H1 (cell line): ENCODE results near the gene RAB10. TPM values are rescaled to one million over a fixed set of nuclear protein-coding genes. Genes with fewer than 3 reads are reported as not detected.

Source experiments
- CTCF ChIA-PET: fragments of 300-600 bp; sonication (Branson Sonifier 250); formaldehyde crosslinking; loops from one replicate; lab custom pipeline; 2021; ENCODE audit not compliant: partially characterized antibody; lab: Charles Lee
- POLR2A ChIA-PET: fragments of 300-600 bp; sonication (Branson Sonifier 250); formaldehyde crosslinking; loops from one replicate; lab custom pipeline; 2021; ENCODE audit warnings: inconsistent platforms; ENCODE audit not compliant: partially characterized antibody; lab: Charles Lee
- DNase-seq, 2 experiments: peaks; one replicate each; pipeline versions ENCODE4 v3.0.0 to v3.0.0-alpha.2; 2010 to 2022; ENCODE audit warnings: low spot score in 2 of 2, low read depth in 1 of 2, mixed read lengths in 1 of 2
- FAIRE-seq: peaks from 2 replicates; lab custom pipeline; 2011; peaks lifted over from hg19 to GRCh38; lab: Jason Lieb, UNC
- H2AFZ ChIP-seq: 2 replicates; pipeline ENCODE4 v1.8.1; 2012; ENCODE audit warnings: low read length, inconsistent platforms
- H2AK5ac ChIP-seq: 2 replicates; pipeline ENCODE4 v1.6.1; 2013; ENCODE audit warnings: low read depth, low read length
- H2BK120ac ChIP-seq: replicated peaks from 2 replicates; pipeline ENCODE3; 2013; ENCODE audit warnings: low read depth, low read length, inconsistent platforms
- H2BK12ac ChIP-seq: 2 replicates; pipeline ENCODE4 v1.6.1; 2013; ENCODE audit warnings: low read depth, low read length
- H2BK15ac ChIP-seq: 2 replicates; pipeline ENCODE4 v1.6.1; 2013; ENCODE audit warnings: low read length
- H2BK20ac ChIP-seq: 2 replicates; pipeline ENCODE4 v1.6.1; 2013; ENCODE audit warnings: low read length
- H2BK5ac ChIP-seq: 2 replicates; pipeline ENCODE4 v1.6.1; 2013; ENCODE audit warnings: low read depth, low read length
- H3K14ac ChIP-seq: 2 replicates; pipeline ENCODE4 v1.6.1; 2013; ENCODE audit warnings: inconsistent platforms; ENCODE audit not compliant: insufficient read length
- H3K18ac ChIP-seq: 2 replicates; pipeline ENCODE4 v1.6.1; 2013; ENCODE audit warnings: low read length; ENCODE audit errors: extremely low read depth
- H3K23ac ChIP-seq: 2 replicates; pipeline ENCODE4 v1.6.1; 2013; ENCODE audit warnings: inconsistent platforms; ENCODE audit not compliant: insufficient read length
- H3K23me2 ChIP-seq: 2 replicates; pipeline ENCODE4 v1.6.1; 2013; ENCODE audit warnings: low read depth, low read length
- H3K27ac ChIP-seq: 2 replicates; pipeline ENCODE4 v1.6.1; 2011; ENCODE audit warnings: low read depth, low read length, inconsistent platforms
- H3K27me3 ChIP-seq, 4 experiments: replicated peaks in 1 of 4; 1 replicate in 1 of 4; 2 replicates in 3 of 4; pipeline versions ENCODE4 v1.6.1 to v1.8.1; 2011 to 2013; ENCODE audit warnings: low read length in 3 of 4, mild to moderate bottlenecking in 3 of 4, inconsistent platforms in 2 of 4, mixed read lengths in 2 of 4, moderate library complexity in 1 of 4; ENCODE audit not compliant: control insufficient read depth in 3 of 4, insufficient read depth in 3 of 4; ENCODE audit errors: extremely low read depth in 1 of 4
- H3K36me3 ChIP-seq, 4 experiments: 2 replicates each; pipeline versions ENCODE4 v1.6.1 to v1.8.1; 2011 to 2013; ENCODE audit warnings: mild to moderate bottlenecking in 4 of 4, low read length in 3 of 4, moderate library complexity in 2 of 4, control low read depth in 1 of 4, inconsistent platforms in 1 of 4; ENCODE audit not compliant: insufficient read depth in 4 of 4, control insufficient read depth in 2 of 4
- H3K4ac ChIP-seq: replicated peaks from 2 replicates; pipeline ENCODE3; 2013; ENCODE audit warnings: low read length, low read depth, mixed read lengths, inconsistent platforms; ENCODE audit not compliant: insufficient read length
- H3K4me1 ChIP-seq, 4 experiments: replicated peaks in 1 of 4; 1 replicate in 1 of 4; 2 replicates in 3 of 4; pipeline versions ENCODE4 v1.6.1 to v1.8.1; 2011 to 2013; ENCODE audit warnings: low read length in 3 of 4, inconsistent platforms in 2 of 4, mixed read lengths in 1 of 4; ENCODE audit not compliant: insufficient read depth in 4 of 4, control insufficient read depth in 3 of 4
- H3K4me2 ChIP-seq, 2 experiments: 2 replicates each; pipeline versions ENCODE4 v1.6.1 to v1.8.1; 2011 to 2013; ENCODE audit warnings: low read depth in 2 of 2, low read length in 2 of 2, control low read depth in 1 of 2, inconsistent platforms in 1 of 2, mild to moderate bottlenecking in 1 of 2; ENCODE audit not compliant: insufficient read depth in 1 of 2
- H3K4me3 ChIP-seq, 4 experiments: fragments of 200-600, 300-600 bp in 1 of 4; sonication (generic), shearing (Covaris generic), sonication (Bioruptor Twin) in 1 of 4; 2 replicates each; pipeline versions ENCODE4 v1.5.1 to v1.8.1; 2011 to 2016; ENCODE audit warnings: low read length in 4 of 4, low read depth in 3 of 4, control low read depth in 2 of 4, inconsistent platforms in 2 of 4, mild to moderate bottlenecking in 2 of 4, mixed read lengths in 1 of 4, moderate library complexity in 1 of 4; ENCODE audit not compliant: insufficient read depth in 2 of 4; ENCODE audit errors: extremely low read depth in 1 of 4
- H3K56ac ChIP-seq: replicated peaks from 2 replicates; pipeline ENCODE3; 2013; ENCODE audit warnings: low read depth, mild to moderate bottlenecking, mixed read lengths, low read length, inconsistent platforms; ENCODE audit not compliant: insufficient read length
- H3K79me1 ChIP-seq: 2 replicates; pipeline ENCODE4 v1.6.1; 2013; ENCODE audit warnings: low read depth, low read length, control low read depth
- H3K79me2 ChIP-seq, 2 experiments: 2 replicates each; pipeline versions ENCODE4 v1.6.1 to v1.8.1; 2012 to 2013; ENCODE audit warnings: low read length in 2 of 2, mild to moderate bottlenecking in 2 of 2, inconsistent platforms in 1 of 2; ENCODE audit not compliant: insufficient read depth in 2 of 2, control insufficient read depth in 1 of 2
- H3K9ac ChIP-seq, 4 experiments: replicated peaks in 1 of 4; 1 replicate in 1 of 4; 2 replicates in 3 of 4; pipeline versions ENCODE4 v1.6.1 to v1.8.1; 2011 to 2013; ENCODE audit warnings: low read depth in 3 of 4, low read length in 3 of 4, control low read depth in 2 of 4, mild to moderate bottlenecking in 2 of 4, moderate library complexity in 2 of 4, inconsistent platforms in 1 of 4; ENCODE audit errors: extremely low read depth in 1 of 4
- H3K9me3 ChIP-seq, 2 experiments: 2 replicates each; pipeline versions ENCODE4 v1.6.1 to v1.8.1; 2012 to 2013; ENCODE audit warnings: mild to moderate bottlenecking in 2 of 2, moderate library complexity in 2 of 2, control low read depth in 1 of 2, inconsistent platforms in 1 of 2, low read depth in 1 of 2, low read length in 1 of 2, mixed read lengths in 1 of 2; ENCODE audit not compliant: insufficient read depth in 2 of 2
- H4K20me1 ChIP-seq, 2 experiments: replicated peaks in 1 of 2; 2 replicates each; pipeline versions ENCODE3 to v1.8.1; 2011 to 2013; ENCODE audit warnings: inconsistent platforms in 2 of 2, low read length in 2 of 2, mild to moderate bottlenecking in 1 of 2; ENCODE audit not compliant: insufficient read depth in 2 of 2, control insufficient read depth in 1 of 2
- H4K5ac ChIP-seq: 2 replicates; pipeline ENCODE4 v1.6.1; 2013; ENCODE audit warnings: low read length, low read depth, mixed read lengths, inconsistent platforms; ENCODE audit not compliant: insufficient read length
- H4K8ac ChIP-seq: 2 replicates; pipeline ENCODE4 v1.8.0; 2013; ENCODE audit warnings: mild to moderate bottlenecking, moderate library complexity, low read length, inconsistent platforms; ENCODE audit not compliant: insufficient read depth; ENCODE audit errors: extremely low read depth
- H4K91ac ChIP-seq: replicated peaks from 2 replicates; pipeline ENCODE3; 2013; ENCODE audit warnings: low read length, mixed read lengths, inconsistent platforms; ENCODE audit not compliant: insufficient read length
- JUND ChIP-seq: IDR thresholded peaks from 2 replicates; pipeline ENCODE4 v1.6.1; 2011; ENCODE audit warnings: mild to moderate bottlenecking, improper control_type of control experiment, low read length
- KDM4A ChIP-seq: IDR thresholded peaks from one replicate; pipeline ENCODE4 v1.7.1; 2012; ENCODE audit warnings: low read depth, mild to moderate bottlenecking, moderate library complexity, low read length, inconsistent platforms; ENCODE audit not compliant: severe bottlenecking
- SP1 ChIP-seq: IDR thresholded peaks from 2 replicates; pipeline ENCODE4 v1.6.1; 2011; ENCODE audit warnings: low read depth, low read length
- USF2 ChIP-seq: IDR thresholded peaks from 2 replicates; pipeline ENCODE4 v1.6.1; 2011; ENCODE audit warnings: low read length, improper control_type of control experiment
- WGBS, 2 experiments: shearing (Covaris generic) in 1 of 2; methylation state at CpG; one replicate each; pipeline versions ENCODE4 v1.1.6 to v1.1.7; 2013 to 2015; ENCODE audit warnings: low lambda C conversion rate in 2 of 2, mixed read lengths in 2 of 2, inconsistent platforms in 1 of 2, low coverage in 1 of 2, missing lambda C conversion rate in 1 of 2; ENCODE audit not compliant: insufficient replicate concordance in 2 of 2, insufficient coverage in 1 of 2, insufficient read length in 1 of 2; ENCODE audit errors: extremely low coverage in 1 of 2, missing lambda C conversion rate in 1 of 2; 5-methylcytosine and 5-hydroxymethylcytosine counted together
- polyA plus RNA-seq, 7 experiments: library from polyadenylated mRNA; depleted of rRNA in 3 of 7; stranded (reverse) in 5 of 7; unstranded in 2 of 7; fragments of >200 nt in 5 of 7; fragments of 200-250 nt in 2 of 7; gene quantifications; 1 replicate in 5 of 7; 2 replicates in 1 of 7; 4 replicates in 1 of 7; pipeline versions ENCODE4 v1.2.1 to v1.2.3, GENCODE V29; 2011 to 2013; ENCODE audit warnings: missing spikeins in 2 of 7, mixed read lengths in 2 of 7
- total RNA-seq: library from RNA; stranded (reverse); fragmentation: NEBNext Ultra II Directional; extraction: Animal tissue kit (Norgen Biotek cat#: 25700); gene quantifications from 2 replicates; pipeline ENCODE4 v1.2.1, GENCODE V29; 2021

RAB10 gene
- total and polyA plus RNA-seq, 2 of the 8 experiments (the other 6 are each of a cell fraction or from before 2014, with no cell fraction given): 42.6 to 136 TPM

DNA sequence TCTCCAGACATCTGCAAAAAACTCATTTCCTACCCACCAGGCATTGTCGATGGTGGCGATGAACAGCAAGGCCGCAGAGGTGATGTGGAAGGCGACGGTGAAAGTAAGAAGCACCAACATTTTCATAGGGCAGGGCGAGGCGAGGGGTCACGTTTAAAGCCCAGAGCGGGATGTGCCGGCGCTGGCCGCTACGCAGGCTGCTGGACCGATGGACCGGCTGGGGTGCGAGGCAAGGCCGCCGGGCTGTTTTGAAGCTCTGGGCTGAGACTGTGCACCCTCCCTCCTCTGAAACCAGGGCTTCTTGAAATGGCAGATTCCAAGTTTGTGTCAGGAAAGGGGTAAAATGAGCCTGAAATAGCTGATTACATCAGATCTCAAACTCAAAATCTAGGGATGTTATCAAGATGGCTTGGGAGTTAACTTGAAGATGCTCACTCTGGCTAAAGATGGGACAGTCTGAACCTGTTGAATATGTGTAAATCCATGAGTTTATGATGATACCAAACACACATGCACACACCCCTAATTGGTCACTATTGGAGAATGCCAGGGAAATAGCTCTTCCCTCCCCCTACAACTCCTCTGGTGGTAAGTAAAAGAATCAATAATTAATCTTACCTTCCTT is 107.4 kb downstream of the RAB10 start:
- Histone ChIP-seq H2AK5ac (no peak overlapping the region), H4K5ac (no peak overlapping the region), H3K14ac (no peak overlapping the region), H3K4ac (no peak overlapping the region), H3K79me2 (no peaks in the 10 kb centered on the region), H3K56ac (no peak overlapping the region), H2AFZ (no peak overlapping the region), H3K27ac (no peak overlapping the region), H3K9ac (no peak overlapping the region), H2BK20ac (no peak overlapping the region), H4K91ac (no peak overlapping the region), H3K18ac (no peak overlapping the region), H3K23ac (no peak overlapping the region), H4K20me1 (peaks cover 1 to 2% of the 10 kb centered on the region in 2 experiments), H3K23me2 (no peaks in the 10 kb centered on the region), H3K27me3 (no peaks in the 10 kb centered on the region), H3K36me3 (no peaks in the 10 kb centered on the region), H2BK15ac (no peak overlapping the region), H2BK120ac (no peak overlapping the region), H3K79me1 (no peaks in the 10 kb centered on the region), H2BK12ac (peak overlapping the region; percentile 50; the same call in 1 of the 2 replicates), H2BK5ac (no peak overlapping the region), H3K9me3 (no peaks in the 10 kb centered on the region), H4K8ac (no peak overlapping the region), H3K4me1 (peaks cover 0 to 4% (median 2%) of the 10 kb centered on the region in 4 experiments; a peak in 1 of 7 replicates), H3K4me2 (no peak overlapping the region), H3K4me3 (no peak overlapping the region)
- POLR2A ChIA-PET: interaction anchor here (0.6 to 1.6 kb wide), 2 partner anchors 50 to 54 kb away, joined by 3 to 6 read pairs; no protein-coding TSS in a partner anchor
- TF ChIP-seq JUND (0 out of 2 replicates have a peak, but pooled peaks have one; percentile 29), KDM4A (no peak), USF2 (no peak), SP1 (no peak)
- CTCF ChIA-PET: interaction anchor here (1.1 to 11.3 kb wide), 5 partner anchors 55 to 290 kb away, joined by 3 to 92 read pairs (median 5); no protein-coding TSS in a partner anchor
- no peak for FAIRE-seq
- WGBS, 2 experiments: 90% methylated on average over 18 of the region's 18 CpGs; no CpG with 5 or more reads in 1 of the 2 experiments
- no peak for DNase-seq
